Neural cell (in vitro differentiated cells): Measurements from ENCODE around the gene FZR1.

ENCODE experiments used
- EP300 ChIP-seq: fragments of 450-650 bp; conservative IDR thresholded peaks from 2 replicates; pipeline ENCODE4 v1.6.1; 2014; ENCODE audit warnings: antibody characterized with exemption, mild to moderate bottlenecking, moderate library complexity; ENCODE audit not compliant: poor library complexity, severe bottlenecking
- EZH2 ChIP-seq: fragments of 200-600, 300-800 bp; shearing (Covaris generic), sonication (generic); IDR thresholded peaks from 2 replicates; pipeline ENCODE4 v1.6.1; 2014; ENCODE audit warnings: antibody characterized with exemption, low read length, borderline replicate concordance, mild to moderate bottlenecking; ENCODE audit not compliant: insufficient read depth, poor library complexity, severe bottlenecking
- MXI1 ChIP-seq: fragments of 450-650 bp; conservative IDR thresholded peaks from 2 replicates; pipeline ENCODE4 v1.6.1; 2014; ENCODE audit warnings: antibody characterized with exemption, mild to moderate bottlenecking; ENCODE audit not compliant: poor library complexity, severe bottlenecking
- POLR2AphosphoS5 ChIP-seq: IDR thresholded peaks from 2 replicates; pipeline ENCODE4 v1.6.1; 2012
- REST ChIP-seq: IDR thresholded peaks from 2 replicates; pipeline ENCODE4 v1.6.1; 2012; ENCODE audit warnings: borderline replicate concordance
- TAF1 ChIP-seq: IDR thresholded peaks from 2 replicates; pipeline ENCODE4 v1.6.1; 2012; ENCODE audit warnings: low read depth
- TF ChIP-seq, protein P1 (sequence below): fragments of 450-650 bp; IDR thresholded peaks from 2 replicates; pipeline ENCODE4 v1.5.1; 2014; ENCODE audit warnings: antibody characterized with exemption, mild to moderate bottlenecking, moderate library complexity; ENCODE audit not compliant: poor library complexity, severe bottlenecking

DNA sequence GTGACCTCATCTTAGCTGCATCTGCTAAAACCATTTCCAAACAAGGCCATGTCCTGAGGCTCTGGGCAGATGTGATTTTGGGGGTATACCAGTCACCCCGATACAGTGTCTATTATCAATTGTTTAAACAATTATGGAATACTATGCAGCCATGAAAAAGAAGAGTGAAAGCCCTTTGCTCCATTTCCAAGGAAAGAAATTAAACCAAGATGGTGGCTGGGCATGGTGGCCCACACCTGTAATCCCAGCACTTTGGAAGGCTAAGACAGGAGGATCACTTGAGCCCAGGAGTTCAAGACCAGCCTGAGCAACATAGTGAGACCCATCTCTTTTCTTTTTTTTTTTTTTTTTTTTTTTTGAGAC lies 33.6 kb downstream of the FZR1 start:
- TF ChIP-seq, protein P1, sequence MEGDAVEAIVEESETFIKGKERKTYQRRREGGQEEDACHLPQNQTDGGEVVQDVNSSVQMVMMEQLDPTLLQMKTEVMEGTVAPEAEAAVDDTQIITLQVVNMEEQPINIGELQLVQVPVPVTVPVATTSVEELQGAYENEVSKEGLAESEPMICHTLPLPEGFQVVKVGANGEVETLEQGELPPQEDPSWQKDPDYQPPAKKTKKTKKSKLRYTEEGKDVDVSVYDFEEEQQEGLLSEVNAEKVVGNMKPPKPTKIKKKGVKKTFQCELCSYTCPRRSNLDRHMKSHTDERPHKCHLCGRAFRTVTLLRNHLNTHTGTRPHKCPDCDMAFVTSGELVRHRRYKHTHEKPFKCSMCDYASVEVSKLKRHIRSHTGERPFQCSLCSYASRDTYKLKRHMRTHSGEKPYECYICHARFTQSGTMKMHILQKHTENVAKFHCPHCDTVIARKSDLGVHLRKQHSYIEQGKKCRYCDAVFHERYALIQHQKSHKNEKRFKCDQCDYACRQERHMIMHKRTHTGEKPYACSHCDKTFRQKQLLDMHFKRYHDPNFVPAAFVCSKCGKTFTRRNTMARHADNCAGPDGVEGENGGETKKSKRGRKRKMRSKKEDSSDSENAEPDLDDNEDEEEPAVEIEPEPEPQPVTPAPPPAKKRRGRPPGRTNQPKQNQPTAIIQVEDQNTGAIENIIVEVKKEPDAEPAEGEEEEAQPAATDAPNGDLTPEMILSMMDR: no peak
- TF ChIP-seq TAF1: no peak
- TF ChIP-seq EZH2: no peak
- TF ChIP-seq MXI1: no peak
- TF ChIP-seq POLR2AphosphoS5: no peak
- no peak for TF ChIP-seq EP300
- TF ChIP-seq REST: no peak
